ACHN (cell line): Measurements from ENCODE around the gene RPS14.
"Not testable (repeated sequence)": the region's sequence is repeated elsewhere in the genome, so short reads cannot be mapped to it uniquely, and the experiment has no call there.

Source experiments
- DNase-seq: peaks from one replicate; pipeline ENCODE4 v3.0.0-alpha.2; 2015
- in situ Hi-C: cut with HindIII; loops from 2 replicates; pipeline ENCODE4 v1.10.0; 2017; ENCODE audit warnings: low sequenced_read_pairs, low pct_ligation_motif_present, low pct_unique_long_range_greater_than_20kb

The RPS14 gene

GRCh38 chr5:150484964-150485692 lies 35.6 kb upstream of the RPS14 start:
- in situ Hi-C loops, result no loop called here
- DNase-seq, result no peak

GRCh38 chr5:150481972-150482406 lies 32.5 kb upstream of the RPS14 start:
- in situ Hi-C loops, result no loop called here

DNA sequence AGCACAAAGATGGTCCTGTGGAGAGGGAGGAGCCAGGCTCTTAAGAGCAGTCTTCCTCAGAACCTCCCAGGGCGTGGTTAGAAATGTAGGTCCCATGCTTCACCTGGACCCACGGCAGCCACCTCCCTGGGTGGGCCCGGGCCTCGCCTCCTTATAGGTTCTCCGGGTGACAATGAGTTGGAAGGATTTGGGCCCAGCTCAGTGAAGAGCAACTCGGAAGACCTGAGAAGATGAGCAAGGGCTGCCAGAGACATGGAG lies 32.1 kb upstream of the RPS14 start:
- in situ Hi-C loops, result no loop called here
- DNase-seq, result no peak

More at GRCh38 chr5:150481972-150482406, 32.5 kb upstream of the RPS14 start:
- no peak for DNase-seq

DNA sequence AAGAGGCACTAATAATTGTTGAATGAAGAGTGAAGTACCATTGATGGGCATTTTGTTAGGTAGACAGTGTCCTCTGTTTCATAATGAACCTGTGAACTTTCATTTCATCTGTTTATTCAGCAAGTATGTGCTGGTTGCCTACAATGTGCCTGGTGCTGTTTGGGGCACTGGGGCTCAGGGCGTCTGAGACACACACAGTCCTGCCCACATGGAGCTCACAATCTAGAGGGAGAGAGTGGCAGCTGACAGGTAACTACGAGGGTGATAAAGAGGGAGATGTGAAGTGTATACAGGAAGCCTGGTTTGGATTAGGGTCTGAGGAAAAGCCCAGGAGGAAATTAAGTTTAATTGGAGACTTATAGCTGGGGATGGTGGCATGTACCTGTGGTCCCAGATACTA lies 29.9 kb upstream of the RPS14 start:
- in situ Hi-C loops, result no loop called here
- DNase-seq, result no peak

DNA sequence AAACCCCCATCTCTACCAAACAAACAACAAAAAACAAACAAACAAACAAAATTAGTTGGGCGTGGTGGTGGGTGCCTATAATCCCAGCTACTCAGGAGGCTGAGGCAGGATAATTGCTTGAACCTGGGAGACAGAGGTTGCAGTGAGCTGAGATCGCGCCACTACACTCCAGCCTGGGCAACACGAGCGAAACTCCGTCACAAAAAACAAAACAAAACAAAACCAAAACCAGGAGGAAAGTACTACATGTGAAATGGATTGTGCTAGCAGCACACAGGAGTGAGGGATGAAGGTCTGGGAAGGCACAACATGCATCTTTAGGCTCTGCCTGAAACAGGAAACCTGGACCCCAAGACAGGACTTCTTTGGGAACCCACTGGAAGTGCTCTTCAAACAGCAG lies 27.0 kb upstream of the RPS14 start:
- in situ Hi-C loops, DNase-seq: not testable (repeated sequence)

GRCh38 chr5:150473673-150474358 lies 24.3 kb upstream of the RPS14 start:
- peak; percentile 97 for DNase-seq
- in situ Hi-C loops, result no loop called here

GRCh38 chr5:150469718-150470469 lies 20.4 kb upstream of the RPS14 start:
- peak; percentile 97 for DNase-seq
- in situ Hi-C loops, result no loop called here

- in situ Hi-C loops, result no loop called here
- no peak for DNase-seq
These were observed 18.7 kb upstream of the RPS14 start for GRCh38 chr5:150468206-150468605.

GRCh38 chr5:150465927-150466326 lies 16.4 kb upstream of the RPS14 start:
- in situ Hi-C loops, result no loop called here

DNA sequence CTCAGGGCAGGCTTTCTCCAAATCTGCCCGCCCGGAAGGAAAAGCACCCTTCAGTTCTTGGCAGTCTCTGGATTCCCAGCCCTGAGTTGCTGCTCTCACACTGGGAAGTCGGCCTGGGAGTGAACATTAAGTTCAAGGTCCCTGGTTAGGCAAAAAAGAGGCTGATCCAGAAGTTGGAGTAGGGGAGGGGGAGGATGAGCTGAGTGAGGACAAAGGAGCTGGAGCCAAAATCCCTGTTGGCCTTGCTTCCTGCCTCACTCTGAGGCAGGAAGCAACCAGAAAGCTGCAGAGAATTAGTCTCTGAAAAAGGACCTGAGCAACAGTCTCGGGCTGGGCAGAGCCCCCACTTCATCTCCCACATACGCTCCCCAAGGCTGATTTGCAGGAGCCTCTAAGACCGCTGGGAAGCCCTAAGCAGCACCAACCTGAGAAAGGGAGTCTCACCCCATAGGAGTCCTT lies 15.0 kb upstream of the RPS14 start:
- no peak for DNase-seq
- in situ Hi-C loops, result no loop called here

More at GRCh38 chr5:150465927-150466326, 16.4 kb upstream of the RPS14 start:
- no peak for DNase-seq

- in situ Hi-C loops, result no loop called here
- DNase-seq, result no peak
These were observed 11.7 kb upstream of the RPS14 start for GRCh38 chr5:150461231-150461630.

GRCh38 chr5:150460781-150461180 lies 11.2 kb upstream of the RPS14 start:
- DNase-seq, result no peak
- in situ Hi-C loops, result no loop called here

DNA sequence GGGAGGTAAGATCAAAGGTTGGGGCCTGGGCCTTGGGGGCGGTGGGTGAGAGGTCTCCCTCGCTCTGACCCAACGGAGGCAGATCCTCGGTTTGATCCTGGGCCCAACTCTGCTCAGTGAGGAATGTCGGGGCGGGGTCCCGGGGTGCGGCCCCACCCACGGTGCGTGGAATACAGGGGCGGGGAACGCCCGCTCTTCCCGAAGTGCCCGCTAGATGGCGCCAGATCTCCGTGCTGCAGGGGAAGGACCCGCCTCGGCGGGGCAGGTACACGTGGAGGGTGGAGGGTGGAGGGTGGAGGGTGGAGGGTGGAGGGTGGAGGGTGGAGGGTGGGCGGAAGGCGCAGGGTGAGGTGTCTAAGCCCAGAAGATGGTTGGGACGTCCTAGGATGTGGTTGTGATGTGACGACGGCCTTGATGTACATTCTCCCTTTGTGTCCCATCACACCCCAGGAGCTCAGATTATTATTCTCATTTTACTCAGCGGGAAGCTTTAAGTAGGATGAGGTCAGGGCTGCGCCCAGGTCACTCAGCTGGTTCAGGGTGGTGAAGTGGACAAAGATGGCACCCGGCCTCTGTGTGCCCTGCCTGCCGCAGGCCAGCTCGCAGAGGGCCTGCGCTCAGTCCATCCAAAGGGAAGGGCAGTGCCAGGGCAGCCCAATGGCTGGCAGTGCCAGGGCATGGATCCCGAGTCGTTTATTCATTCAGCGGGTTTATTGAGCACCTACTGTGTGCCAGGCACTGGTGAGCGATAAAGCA lies 9.4 kb upstream of the RPS14 start:
- DNase-seq, result peak; percentile 74
- in situ Hi-C loops, result no loop called here

GRCh38 chr5:150457562-150458240 lies 8.2 kb upstream of the RPS14 start:
- DNase-seq, result no peak
- in situ Hi-C loops, result no loop called here

GRCh38 chr5:150457121-150457520 lies 7.6 kb upstream of the RPS14 start:
- DNase-seq, result no peak
- in situ Hi-C loops, result no loop called here

DNA sequence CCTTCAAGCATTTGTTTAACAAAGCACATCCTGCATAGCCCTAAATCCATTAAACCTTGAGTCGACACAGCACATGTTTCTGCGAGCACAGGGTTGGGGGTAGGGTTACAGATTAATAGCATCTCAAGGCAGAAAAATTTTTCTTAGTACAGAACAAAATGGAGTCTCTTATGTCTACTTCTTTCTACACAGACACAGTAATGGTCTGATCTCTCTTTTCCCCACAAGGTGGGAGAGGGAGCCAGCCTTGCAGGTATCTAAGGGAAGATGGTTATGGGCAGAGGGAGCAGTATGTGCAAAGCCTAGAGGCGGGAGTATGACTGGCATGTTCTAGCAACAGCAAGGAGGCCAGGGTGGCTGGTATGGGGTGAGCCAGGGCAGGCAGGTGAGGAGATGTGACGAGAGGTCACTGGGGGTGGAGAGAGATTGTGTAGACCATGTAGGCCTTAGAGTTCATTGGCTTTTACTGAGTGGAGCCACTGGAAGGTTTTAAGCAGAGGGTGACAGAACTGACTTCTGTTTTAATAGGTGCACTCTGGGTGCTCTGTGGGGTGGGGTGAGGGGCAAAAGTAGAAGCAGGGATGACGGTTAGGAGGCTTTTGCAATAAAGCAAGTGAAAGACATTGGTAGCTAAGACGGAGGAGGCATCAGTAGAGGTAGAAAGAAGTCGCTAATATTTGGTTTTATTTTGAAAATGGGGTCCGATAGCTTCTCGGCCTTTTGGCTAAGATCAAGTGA lies 5.1 kb upstream of the RPS14 start:
- in situ Hi-C loops, result no loop called here
- DNase-seq, result no peak

DNA sequence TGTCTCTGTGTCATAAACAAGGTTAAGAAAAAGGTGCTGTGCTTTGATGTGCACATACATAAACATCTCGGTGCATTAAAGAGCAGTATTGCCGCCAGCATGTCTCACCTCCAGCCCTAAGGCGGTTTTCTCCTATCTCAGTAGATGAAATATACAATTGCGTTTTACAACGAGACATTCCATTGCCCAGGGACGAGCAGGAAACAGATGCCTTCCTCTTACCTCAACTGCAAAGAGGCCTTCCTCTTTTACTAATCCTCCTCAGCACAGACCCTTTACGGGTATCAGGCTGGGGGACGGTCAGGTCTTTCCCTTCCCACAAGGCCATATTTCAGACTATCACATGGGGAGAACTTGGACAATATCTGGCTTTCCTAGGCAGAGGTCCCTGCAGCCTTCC lies 4.5 kb upstream of the RPS14 start:
- in situ Hi-C loops, DNase-seq: not testable (repeated sequence)

GRCh38 chr5:150452914-150453313 lies 3.4 kb upstream of the RPS14 start:
- no peak for DNase-seq
- in situ Hi-C loops, result no loop called here
